GM23248 (cell line): ENCODE results near the gene RAP2B. TPM values are rescaled to one million over a fixed set of nuclear protein-coding genes. Genes with fewer than 3 reads are reported as not detected.
A peak's percentile ranks its signal among the peaks of the same experiment; 100 is the strongest.

Experiments used
- DNase-seq: peaks from one replicate; pipeline ENCODE4 v3.0.0-alpha.2; 2015
- H2AFZ ChIP-seq: fragments of 200-600 bp; sonication (generic); 2 replicates; pipeline ENCODE4 v1.6.1; 2016; ENCODE audit warnings: antibody characterized with exemption
- H3F3A ChIP-seq: fragments of 200-600 bp; sonication (generic); 2 replicates; pipeline ENCODE4 v1.6.1; 2016; ENCODE audit warnings: mild to moderate bottlenecking, antibody characterized with exemption, mixed run types; ENCODE audit not compliant: insufficient read depth
- H3K27ac ChIP-seq: fragments of 200-600 bp; sonication (generic); 2 replicates; pipeline ENCODE4 v1.5.1; 2016; ENCODE audit warnings: mild to moderate bottlenecking
- H3K27me3 ChIP-seq: fragments of 200-600 bp; sonication (generic); replicated peaks from 2 replicates; pipeline ENCODE4 v1.6.1; 2016; ENCODE audit warnings: mild to moderate bottlenecking; ENCODE audit not compliant: insufficient read depth
- H3K36me3 ChIP-seq: fragments of 200-600 bp; sonication (generic); 2 replicates; pipeline ENCODE4 v1.6.1; 2016; ENCODE audit warnings: low read depth, mild to moderate bottlenecking
- H3K4me1 ChIP-seq: fragments of 200-600 bp; sonication (generic); 2 replicates; pipeline ENCODE4 v1.6.1; 2016; ENCODE audit warnings: mild to moderate bottlenecking; ENCODE audit not compliant: insufficient read depth
- H3K4me2 ChIP-seq: fragments of 200-600 bp; sonication (generic); one replicate; pipeline ENCODE4 v1.6.1; 2016; ENCODE audit warnings: mild to moderate bottlenecking; ENCODE audit not compliant: unreplicated experiment
- H3K4me3 ChIP-seq: fragments of 200-600 bp; sonication (generic); 2 replicates; pipeline ENCODE4 v1.5.1; 2016; ENCODE audit warnings: mild to moderate bottlenecking
- H3K79me2 ChIP-seq: fragments of 200-600 bp; sonication (generic); 2 replicates; pipeline ENCODE4 v1.6.1; 2016; ENCODE audit warnings: mild to moderate bottlenecking; ENCODE audit not compliant: insufficient read depth
- H3K9ac ChIP-seq: fragments of 200-600 bp; sonication (generic); 2 replicates; pipeline ENCODE4 v1.6.1; 2016; ENCODE audit warnings: mild to moderate bottlenecking
- H3K9me2 ChIP-seq: fragments of 200-600 bp; sonication (generic); 2 replicates; pipeline ENCODE4 v1.6.1; 2016; ENCODE audit warnings: mixed run types, mild to moderate bottlenecking, moderate library complexity; ENCODE audit not compliant: insufficient read depth
- H3K9me3 ChIP-seq: fragments of 200-600 bp; sonication (generic); one replicate; pipeline ENCODE4 v1.6.1; 2017; ENCODE audit warnings: low read depth
- H4K20me1 ChIP-seq: fragments of 200-600 bp; sonication (generic); 2 replicates; pipeline ENCODE4 v1.6.0; 2016; ENCODE audit not compliant: insufficient read depth
- EZH2 ChIP-seq: fragments of 200-600 bp; sonication (generic); IDR thresholded peaks from 2 replicates; pipeline ENCODE4 v1.6.1; 2018; ENCODE audit warnings: antibody characterized with exemption, mild to moderate bottlenecking; ENCODE audit not compliant: insufficient read depth, poor library complexity, severe bottlenecking
- EZH2phosphoT487 ChIP-seq: fragments of 200-600 bp; sonication (generic); IDR thresholded peaks from 2 replicates; pipeline ENCODE4 v1.6.1; 2018; ENCODE audit warnings: antibody characterized with exemption, moderate library complexity, mild to moderate bottlenecking, low read depth; ENCODE audit not compliant: insufficient read depth
- WGBS, 2 experiments: methylation state at CpG; one replicate each; pipeline ENCODE4 v1.1.6; 2015 to 2017; ENCODE audit warnings: low lambda C conversion rate in 2 of 2, low coverage in 1 of 2; ENCODE audit errors: missing lambda C conversion rate in 2 of 2; 5-methylcytosine and 5-hydroxymethylcytosine counted together
- in situ Hi-C: fragments of 300-500 bp; cut with MboI; formaldehyde crosslinking; loops from 2 replicates; pipeline ENCODE4 v1.15.0; 2020
- polyA plus RNA-seq: library from polyadenylated mRNA; unstranded; fragments of >200 nt; fragmentation: Nextera tagmentation; extraction: Ambion mirVana; gene quantifications from 2 replicates; pipeline ENCODE4 v1.2.1, GENCODE V29; 2016
- total RNA-seq: library from RNA; depleted of rRNA; stranded (reverse); fragments of >200 nt; shearing (Covaris generic); gene quantifications from 2 replicates; pipeline ENCODE4 v1.2.3, GENCODE V29; 2014

Gene RAP2B
- total and polyA plus RNA-seq, 2 experiments from 2014 or later: 12.9 to 13.2 TPM

GRCh38 chr3:153127788-153128187, 34.2 kb upstream of the RAP2B start:
- H3K9ac ChIP-seq: no peak overlapping the region
- H3K27me3 ChIP-seq: no peaks in the 10 kb centered on the region
- H3K36me3 ChIP-seq: no peaks in the 10 kb centered on the region
- WGBS, 2 experiments: 61 to 72% methylated on average over 1 of the region's 1 CpG
- in situ Hi-C loops: no loop called here
- peaks cover 10% of the 10 kb centered on the region; the same call in 1 of the 2 replicates for H3F3A ChIP-seq
- H2AFZ ChIP-seq: no peak overlapping the region
- no peaks in the 10 kb centered on the region for H3K79me2 ChIP-seq
- H3K9me3 ChIP-seq: no peaks in the 10 kb centered on the region
- no peak for DNase-seq
- H3K4me2 ChIP-seq: no peak overlapping the region
- H3K9me2 ChIP-seq: no peaks in the 10 kb centered on the region
- TF ChIP-seq EZH2phosphoT487: no peak
- no peak for TF ChIP-seq EZH2
- H3K4me1 ChIP-seq: peaks cover 11% of the 10 kb centered on the region
- H4K20me1 ChIP-seq: no peaks in the 10 kb centered on the region
- no peak overlapping the region for H3K27ac ChIP-seq
- no peak overlapping the region for H3K4me3 ChIP-seq

GRCh38 chr3:153129426-153129825, 32.6 kb upstream of the RAP2B start:
- H2AFZ ChIP-seq: no peak overlapping the region
- TF ChIP-seq EZH2 (no peak), EZH2phosphoT487 (no peak)
- WGBS, 2 experiments: 94 to 96% methylated on average over 11 of the region's 11 CpGs
- DNase-seq: no peak
- in situ Hi-C loops: no loop called here
- H4K20me1 ChIP-seq: no peaks in the 10 kb centered on the region
- H3K79me2 ChIP-seq: no peaks in the 10 kb centered on the region
- peaks cover 11% of the 10 kb centered on the region for H3K4me1 ChIP-seq
- no peaks in the 10 kb centered on the region for H3K27me3 ChIP-seq
- H3K9me2 ChIP-seq: no peaks in the 10 kb centered on the region
- no peak overlapping the region for H3K27ac ChIP-seq
- no peaks in the 10 kb centered on the region for H3K9me3 ChIP-seq
- peaks cover 10% of the 10 kb centered on the region; the same call in 1 of the 2 replicates for H3F3A ChIP-seq
- no peaks in the 10 kb centered on the region for H3K36me3 ChIP-seq
- no peak overlapping the region for H3K4me2 ChIP-seq
- H3K9ac ChIP-seq: no peak overlapping the region
- H3K4me3 ChIP-seq: no peak overlapping the region

- in situ Hi-C loops: no loop called here
- Histone ChIP-seq H3K9me2 (no peaks in the 10 kb centered on the region), H3K27ac (no peak overlapping the region)
Measured at GRCh38 chr3:153129866-153130265, 32.2 kb upstream of the RAP2B start.

GRCh38 chr3:153130312-153130977, 31.6 kb upstream of the RAP2B start:
- H2AFZ ChIP-seq: no peak overlapping the region
- H4K20me1 ChIP-seq: no peaks in the 10 kb centered on the region
- no peaks in the 10 kb centered on the region for H3K9me2 ChIP-seq
- H3K4me2 ChIP-seq: peak overlapping the region; percentile 14
- no peak overlapping the region for H3K9ac ChIP-seq
- H3K27ac ChIP-seq: peak overlapping the region; percentile 31
- peaks cover 11% of the 10 kb centered on the region for H3K4me1 ChIP-seq
- no peaks in the 10 kb centered on the region for H3K9me3 ChIP-seq
- H3F3A ChIP-seq: peaks cover 10% of the 10 kb centered on the region; the same call in 1 of the 2 replicates
- H3K36me3 ChIP-seq: no peaks in the 10 kb centered on the region
- 99 to 100% methylated on average over 2 of the region's 2 CpGs for WGBS, 2 experiments
- in situ Hi-C loops: no loop called here
- no peaks in the 10 kb centered on the region for H3K27me3 ChIP-seq
- no peaks in the 10 kb centered on the region for H3K79me2 ChIP-seq
- DNase-seq: peak; percentile 79
- TF ChIP-seq EZH2 (no peak), EZH2phosphoT487 (no peak)
- no peak overlapping the region for H3K4me3 ChIP-seq

More at GRCh38 chr3:153129866-153130265, 32.2 kb upstream of the RAP2B start:
- H3F3A ChIP-seq: peaks cover 10% of the 10 kb centered on the region; the same call in 1 of the 2 replicates
- peaks cover 11% of the 10 kb centered on the region for H3K4me1 ChIP-seq
- no peaks in the 10 kb centered on the region for H4K20me1 ChIP-seq
- WGBS, 2 experiments: 95 to 98% methylated on average over 3 of the region's 3 CpGs
- no peaks in the 10 kb centered on the region for H3K79me2 ChIP-seq
- no peak for TF ChIP-seq EZH2phosphoT487
- TF ChIP-seq EZH2: no peak
- no peak overlapping the region for H2AFZ ChIP-seq
- H3K4me2 ChIP-seq: no peak overlapping the region
- H3K27me3 ChIP-seq: no peaks in the 10 kb centered on the region
- no peaks in the 10 kb centered on the region for H3K36me3 ChIP-seq
- no peak for DNase-seq
- no peak overlapping the region for H3K9ac ChIP-seq
- H3K9me3 ChIP-seq: no peaks in the 10 kb centered on the region
- H3K4me3 ChIP-seq: no peak overlapping the region
